Measurements from ENCODE around the gene PRKCA.
A peak's percentile ranks its signal among the peaks of the same experiment; 100 is the strongest.

The PRKCA gene

DNA sequence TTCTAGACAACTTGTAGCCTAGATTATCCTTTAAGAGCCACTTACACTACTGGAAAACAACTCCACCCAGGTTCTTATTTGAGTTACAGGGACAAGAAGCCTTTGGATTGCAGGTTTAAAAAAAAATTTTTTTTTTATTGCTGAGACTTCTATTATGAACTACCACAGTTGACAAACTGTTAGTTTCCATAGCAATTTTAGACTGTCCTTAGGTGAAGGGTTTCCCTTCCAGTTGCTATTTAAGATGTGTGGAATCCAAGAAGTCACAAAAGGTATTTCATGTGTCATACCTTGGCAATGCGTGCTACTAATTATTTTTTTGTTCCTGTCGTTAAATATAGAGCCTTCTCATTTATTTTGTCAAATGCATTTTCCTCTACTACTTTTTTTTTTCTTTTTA lies 253.2 kb downstream of the PRKCA start:
- no peak for DNase-seq

DNA sequence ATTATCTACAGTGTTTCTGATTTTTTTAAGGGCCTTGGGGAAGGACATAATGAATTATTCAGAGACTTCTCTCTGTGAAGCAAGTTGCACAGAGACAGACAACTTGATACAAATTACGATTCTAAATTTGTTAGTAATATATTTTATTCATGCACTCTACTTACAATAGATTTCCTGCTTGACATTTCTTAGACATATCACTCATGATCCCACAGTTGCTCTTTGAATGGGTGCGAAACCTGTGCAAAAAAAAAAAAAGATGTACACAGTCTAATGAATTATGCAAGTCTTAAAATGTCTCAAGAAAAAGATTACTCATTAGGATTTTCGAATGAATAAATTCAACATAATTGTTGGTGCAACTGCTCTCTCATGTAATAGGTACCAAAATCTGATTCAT lies 254.8 kb downstream of the PRKCA start:
- DNase-seq = no peak

DNA sequence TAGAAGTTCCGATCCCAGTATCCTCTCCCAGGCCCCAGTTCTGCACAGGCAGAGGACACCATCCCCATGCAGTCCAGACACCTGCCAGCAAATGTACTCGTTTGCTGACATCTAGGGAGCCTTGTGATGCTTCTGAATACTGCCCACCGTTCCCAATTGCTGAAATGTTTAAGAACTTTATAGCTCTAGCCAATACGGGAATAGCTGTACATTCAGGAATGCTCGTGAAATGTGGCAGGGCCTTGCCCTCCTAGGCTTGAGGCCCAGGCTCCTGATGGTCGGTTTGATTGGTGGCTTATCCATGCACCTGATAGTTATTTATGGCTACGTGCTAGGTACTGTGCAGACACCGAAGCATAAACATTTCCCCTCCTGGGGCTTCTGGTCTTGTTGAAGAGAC lies 255.5 kb downstream of the PRKCA start:
- DNase-seq = no peak

DNA sequence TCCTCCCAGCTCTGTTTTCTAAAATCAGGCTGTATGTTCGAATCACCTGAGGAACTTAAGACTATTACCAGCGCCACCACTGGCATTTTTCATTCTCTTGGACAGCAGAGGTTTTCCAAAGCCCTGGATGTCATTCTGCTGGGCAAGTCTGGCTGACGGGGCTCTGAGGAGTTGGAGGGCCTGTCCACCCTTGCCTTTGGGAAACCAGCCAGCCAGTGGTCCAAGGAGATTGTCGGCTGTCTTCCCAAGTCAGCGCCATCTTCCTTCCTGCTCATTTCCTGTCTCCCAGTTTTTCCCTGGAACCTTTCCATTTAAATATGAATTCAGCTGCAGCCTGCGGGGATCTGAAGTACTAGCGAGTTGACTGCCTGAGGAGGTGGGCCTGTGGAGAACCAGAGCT lies 258.3 kb downstream of the PRKCA start:
- DNase-seq = no peak

DNA sequence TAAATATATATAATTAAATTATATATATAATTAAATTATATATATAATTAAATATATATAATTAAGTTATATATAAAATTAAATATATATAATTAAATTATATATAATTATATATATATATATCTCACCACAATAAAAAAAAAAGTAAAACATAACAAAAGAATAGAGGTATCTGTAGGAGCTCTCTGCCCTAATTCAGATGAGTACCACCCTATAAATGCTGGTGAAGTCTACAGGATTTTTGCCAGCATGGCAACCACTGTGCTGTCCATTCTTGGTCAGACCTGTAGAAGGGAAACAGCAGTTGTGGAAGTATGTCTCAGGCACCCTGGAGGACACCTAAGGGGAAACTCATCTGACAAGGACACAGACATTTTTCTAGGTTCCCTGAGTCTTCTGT lies 259.7 kb downstream of the PRKCA start:
- no peak for DNase-seq

DNA sequence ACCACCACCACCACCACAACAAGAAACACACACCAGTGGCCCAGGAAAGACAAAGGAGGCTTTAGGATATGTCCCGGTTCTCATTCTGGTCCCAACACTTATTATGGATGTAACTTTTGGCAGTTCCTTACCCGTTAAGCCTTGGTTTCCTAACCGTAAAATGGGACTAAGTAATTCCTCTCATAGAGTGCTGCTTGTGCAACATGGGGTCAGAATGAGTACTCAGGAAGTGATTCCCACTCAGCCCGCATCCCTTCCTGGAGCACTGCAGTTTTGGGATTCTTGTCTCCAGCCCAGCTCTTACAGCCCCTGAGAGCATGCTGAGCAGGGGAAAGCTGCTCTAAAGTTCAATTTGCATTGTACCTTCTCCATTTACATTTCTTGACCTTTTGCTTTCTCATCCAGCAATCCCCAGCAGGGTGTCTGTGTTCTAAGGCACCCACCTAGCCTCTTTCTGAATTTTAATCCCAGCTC lies 262.6 kb downstream of the PRKCA start:
- no peak for DNase-seq

DNA sequence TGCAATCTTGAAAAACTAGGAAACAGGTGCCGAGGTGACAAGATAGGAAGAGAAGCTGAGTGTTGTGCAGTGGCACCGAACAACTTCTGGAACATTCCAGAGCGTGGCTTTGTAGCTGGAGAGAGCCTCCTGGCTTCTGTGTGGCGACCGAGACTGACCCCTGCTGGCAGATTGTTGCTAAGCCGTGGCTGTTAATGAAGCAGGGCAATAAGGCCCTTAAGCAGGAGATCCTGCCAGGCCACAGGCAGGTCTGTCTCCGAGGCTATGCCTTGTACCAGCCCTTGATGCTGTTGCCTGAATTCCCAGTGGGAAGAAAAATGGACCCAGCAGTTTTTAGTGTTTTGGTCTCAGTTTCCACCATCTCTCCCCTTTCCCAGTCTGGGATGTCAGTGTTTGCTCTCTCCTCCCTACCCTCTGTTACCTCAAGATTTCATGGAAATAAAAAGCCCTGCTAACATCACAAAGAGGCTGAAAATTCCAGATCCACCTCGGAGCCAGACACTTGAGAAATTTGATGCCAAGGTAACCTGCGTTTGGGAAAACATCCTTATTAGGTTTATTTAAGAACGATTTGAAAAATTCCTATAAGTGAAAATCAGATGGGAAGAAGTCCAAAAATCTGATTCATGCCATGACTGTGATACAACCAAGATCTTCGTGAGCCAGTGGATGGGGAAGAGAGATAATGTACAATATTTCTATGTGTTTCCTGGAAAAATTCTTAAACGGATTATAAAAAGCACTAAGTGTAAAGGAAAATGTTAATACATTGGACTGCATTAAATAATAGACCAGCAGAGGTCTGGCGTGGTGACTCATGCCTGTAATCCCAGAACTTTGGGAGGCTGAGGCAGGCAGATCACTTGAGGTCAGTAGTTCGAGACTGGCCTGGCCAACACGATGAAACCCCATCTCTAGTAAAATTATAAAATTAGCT lies 265.1 kb downstream of the PRKCA start:
- peak; percentile 82 for DNase-seq

DNA sequence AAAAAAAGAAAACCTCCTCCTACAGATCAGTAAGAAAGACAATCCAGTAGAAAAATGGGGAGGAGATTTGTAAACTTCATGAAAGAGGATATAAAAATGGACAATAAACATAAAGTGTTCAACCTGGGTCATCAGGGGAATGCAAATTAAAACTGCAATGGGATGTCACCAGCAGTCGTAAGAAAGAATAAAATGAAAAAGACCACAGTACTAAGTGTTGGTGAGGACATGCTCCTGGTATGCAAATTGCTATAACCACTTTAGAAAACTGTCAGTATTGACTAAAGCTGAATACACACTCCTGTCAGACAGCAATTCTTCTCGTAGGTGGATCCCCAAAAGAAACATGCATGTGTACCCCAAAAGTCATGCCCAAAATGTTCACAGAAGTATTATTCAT lies 267.2 kb downstream of the PRKCA start:
- DNase-seq = no peak

DNA sequence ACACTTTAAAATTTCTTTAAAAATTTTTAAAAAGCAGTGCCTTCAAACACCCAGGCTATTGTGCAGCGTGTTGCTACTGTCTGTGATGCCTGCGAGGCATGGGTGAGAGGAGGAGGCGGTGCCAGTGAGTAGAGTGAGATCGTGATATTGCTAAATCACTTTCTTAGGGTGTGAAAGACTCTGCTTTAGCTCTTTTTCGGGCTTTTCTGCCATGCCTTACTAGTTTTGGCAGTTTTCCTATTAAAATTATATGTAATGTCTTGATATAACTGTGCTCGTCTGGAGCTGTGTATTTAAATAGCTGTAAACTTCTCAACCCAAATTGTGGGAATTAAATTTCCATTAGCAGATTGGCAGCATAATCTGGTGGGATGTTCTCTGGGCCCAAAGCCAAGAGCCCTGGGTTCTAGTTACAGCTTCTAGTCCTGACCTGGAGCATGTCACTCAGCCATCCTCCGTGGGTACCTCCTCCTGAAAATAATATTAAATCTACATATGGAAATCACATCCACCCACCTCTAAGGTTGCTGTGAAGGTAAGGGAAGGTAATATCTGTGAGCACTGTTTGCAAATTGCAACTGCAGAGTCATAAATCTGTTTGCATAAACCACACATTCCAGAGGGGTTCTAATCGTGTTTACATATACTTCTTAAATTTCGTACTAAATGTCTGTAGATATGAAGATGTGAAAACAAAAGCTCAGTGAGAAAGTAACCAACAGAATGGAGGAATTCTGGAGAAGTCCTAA lies 268.2 kb downstream of the PRKCA start:
- no peak for DNase-seq

DNA sequence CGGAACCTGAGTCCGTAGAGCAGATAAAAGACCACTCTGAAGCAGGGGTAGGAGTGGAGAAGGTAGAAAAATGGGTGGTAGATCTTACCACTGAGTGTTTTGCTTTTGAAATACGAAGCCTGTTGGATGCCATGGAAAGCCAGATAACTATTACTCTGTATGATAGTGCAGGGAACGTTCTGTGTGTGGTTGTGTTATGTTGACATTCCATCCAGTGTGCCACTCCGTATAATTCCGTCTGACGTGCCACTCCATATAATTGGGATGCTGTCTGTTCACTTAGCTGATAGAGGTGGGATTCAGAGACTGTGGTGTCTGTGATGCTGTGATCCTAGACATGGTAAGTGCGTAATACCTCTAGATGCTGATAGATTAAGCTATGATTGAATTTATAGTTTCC lies 269.3 kb downstream of the PRKCA start:
- DNase-seq = no peak

DNA sequence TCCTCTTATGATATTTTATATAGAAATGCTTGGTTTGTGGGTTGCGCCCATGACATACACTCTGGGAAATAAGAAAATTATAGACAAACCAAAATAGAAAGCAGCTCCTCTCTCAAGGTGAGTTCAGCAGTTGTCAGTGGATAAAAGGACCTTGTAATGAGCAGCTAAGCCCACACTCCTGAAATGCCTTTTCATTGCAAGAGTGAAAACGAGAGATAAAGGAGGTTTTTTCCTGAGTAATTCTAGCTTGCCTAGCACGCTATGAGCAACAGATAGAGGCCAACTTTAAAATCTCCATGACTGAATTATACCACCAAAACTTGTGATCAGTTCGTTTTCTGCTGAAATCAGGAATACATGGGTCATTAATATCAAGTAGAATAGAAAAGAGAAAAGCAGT lies 270.7 kb downstream of the PRKCA start:
- no peak for DNase-seq

DNA sequence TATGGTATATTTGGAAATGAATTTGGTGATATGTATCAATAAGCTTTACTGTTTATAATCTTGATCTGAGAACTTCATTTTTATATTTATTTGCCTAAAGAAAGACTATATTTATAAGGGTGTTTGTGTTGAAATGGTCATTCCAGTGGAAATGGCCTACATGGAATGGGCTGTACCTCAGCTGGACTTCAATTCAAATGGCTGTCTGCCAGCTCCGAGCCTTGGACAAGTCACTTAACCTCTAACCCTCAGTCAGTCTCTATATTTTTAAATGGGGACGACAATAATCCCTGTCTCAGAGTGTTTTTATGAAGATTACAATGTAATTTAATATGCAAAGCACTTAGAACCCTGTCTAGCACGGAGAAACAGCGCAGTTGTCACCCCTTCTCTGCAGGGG lies 271.7 kb downstream of the PRKCA start:
- no peak for DNase-seq

DNA sequence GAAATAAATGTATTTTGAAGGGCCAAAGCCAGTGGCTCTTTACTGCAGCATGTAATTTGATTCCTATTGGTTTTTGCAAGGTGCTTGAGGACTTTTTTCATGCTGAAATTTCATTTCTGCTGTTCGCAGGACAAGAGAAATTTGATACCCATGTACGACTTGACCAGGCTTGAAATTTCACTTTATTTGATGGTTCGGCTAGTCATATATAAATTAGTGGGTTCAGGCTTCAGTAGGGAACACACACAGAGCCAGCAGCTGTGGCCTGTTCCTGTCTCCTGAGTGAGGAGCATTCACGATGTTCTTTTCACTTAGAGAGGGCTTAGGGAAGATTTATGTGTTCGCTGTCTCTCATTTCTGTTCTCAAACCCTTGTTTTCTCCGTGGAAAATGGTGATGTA lies 274.1 kb downstream of the PRKCA start:
- no peak for DNase-seq

DNA sequence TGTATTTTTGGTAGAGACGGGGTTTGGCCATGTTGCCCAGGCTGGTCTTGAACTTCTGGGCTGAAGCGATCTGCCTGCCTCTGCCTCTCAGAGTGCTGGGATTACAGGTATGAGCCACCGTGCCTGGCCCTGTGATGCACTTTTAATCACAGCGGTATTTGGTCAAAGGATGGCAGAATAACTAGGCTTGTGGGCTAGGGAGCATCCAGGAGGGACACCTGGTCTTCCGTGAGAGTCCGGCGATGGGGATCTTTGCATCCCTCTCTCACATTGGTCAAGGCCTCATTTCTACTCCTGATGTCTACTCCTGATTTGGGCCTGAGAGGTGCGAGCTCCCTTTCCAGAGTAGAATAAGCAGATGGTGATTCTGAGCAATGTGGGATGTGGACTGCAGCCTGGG lies 274.6 kb downstream of the PRKCA start:
- no peak for DNase-seq

DNA sequence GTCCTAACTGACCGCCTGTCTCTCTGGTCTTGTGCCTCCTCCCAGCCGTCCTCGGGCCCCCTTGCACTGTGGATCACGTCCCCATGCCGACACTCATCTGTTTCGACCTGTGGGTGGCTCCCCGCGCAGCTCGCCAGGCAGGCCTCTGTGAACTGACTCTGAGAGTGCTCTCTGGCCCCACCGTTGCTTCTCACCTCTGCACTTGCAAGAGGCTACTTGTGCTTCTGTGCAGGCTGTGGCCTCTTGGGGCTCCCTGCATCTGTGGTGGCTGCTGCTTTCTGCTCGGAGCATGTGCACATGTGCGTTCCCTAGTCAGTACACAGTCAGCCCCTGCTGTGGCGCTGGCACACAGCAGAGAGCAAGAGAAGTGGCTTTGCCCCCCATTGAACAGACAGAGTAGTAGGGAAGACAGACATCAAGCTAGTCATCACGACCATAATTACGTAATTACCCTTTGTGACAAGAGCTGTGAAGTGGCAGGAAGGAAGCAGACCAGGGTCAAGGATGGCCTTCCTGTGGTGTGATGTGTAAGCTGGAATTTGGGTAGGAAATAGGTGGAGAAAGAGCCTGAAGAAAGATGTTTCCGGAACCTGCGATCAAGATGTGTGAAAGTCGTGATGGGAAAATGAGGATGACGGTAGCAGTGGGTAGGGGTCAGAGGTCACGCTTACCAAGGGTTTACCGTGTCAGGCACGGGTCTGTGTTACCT lies 276.5 kb downstream of the PRKCA start:
- DNase-seq = no peak

DNA sequence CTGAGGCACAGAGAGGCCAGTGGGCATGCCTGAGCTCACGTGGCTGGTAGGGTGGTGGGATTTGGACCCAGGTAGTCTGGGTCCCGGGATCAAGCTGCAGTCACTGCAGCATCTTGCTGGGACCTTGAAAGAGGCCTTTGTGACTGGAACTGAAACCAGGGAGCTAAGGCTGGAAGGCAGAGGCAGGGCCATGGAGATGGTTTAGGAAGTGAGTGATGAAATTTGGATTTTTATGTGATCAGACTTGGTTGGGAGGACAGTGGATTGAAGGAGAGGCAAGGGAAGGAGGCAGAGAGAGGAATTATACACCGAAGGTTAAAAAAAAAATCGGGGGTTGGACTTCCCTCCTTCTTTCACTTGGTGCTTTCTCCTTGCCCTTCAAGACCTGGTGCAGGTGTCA lies 277.1 kb downstream of the PRKCA start:
- DNase-seq = no peak

DNA sequence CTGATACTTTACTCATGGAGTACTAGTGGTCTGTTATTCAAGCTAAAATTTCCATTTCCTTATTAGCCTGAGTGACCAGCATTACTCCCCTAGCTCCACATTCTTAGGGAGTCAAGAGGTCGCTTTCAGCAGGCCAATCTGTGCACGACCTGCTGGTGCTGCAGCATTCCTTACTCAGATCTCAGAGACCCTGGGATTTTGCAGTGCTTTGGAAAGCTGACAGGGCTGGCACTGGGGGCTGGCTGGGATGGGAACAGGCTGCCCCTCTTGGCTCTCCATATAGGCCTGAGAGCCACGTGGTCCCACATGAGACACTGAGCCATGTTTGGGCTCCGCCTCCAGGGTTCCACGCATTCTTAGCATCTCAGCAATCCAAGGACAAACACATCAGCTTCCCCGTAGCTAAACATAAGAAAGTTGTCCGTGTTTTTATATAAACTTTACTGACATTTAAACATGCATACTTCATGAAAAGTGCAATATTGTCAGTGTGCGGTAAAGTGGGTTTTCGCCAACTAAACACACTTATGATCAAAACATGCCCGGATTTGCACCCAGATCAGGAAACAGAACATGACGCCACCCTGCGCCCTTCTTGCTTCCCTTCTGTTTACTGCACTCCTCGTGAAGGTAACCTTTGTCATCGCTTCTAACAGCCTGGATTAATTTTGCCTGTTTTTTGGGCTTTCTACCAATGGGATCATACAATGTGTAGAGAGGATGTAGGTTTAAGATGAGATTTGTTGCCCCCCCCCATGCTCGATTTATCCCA lies 278.0 kb downstream of the PRKCA start:
- no peak for DNase-seq

DNA sequence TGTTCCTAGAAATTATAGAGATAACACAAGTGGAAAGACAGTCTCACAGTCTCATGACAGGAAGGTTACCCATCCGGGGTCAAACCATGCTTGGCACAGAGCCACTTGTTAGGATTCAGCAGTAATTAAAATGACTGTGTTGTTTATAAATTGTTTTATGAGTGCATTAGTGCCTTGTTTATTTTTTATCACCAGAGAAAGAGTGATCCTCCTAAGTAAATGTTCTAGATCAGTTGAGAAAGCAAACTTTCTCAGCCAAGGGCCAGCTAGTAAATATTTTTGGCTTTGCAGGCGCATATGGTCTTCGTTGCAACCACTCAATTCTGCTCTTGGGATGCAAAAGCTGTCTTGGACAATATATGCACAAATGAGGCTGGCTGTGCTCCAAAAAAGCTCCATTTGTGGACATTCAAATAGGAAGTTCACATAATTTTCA lies 278.6 kb downstream of the PRKCA start:
- DNase-seq = no peak

DNA sequence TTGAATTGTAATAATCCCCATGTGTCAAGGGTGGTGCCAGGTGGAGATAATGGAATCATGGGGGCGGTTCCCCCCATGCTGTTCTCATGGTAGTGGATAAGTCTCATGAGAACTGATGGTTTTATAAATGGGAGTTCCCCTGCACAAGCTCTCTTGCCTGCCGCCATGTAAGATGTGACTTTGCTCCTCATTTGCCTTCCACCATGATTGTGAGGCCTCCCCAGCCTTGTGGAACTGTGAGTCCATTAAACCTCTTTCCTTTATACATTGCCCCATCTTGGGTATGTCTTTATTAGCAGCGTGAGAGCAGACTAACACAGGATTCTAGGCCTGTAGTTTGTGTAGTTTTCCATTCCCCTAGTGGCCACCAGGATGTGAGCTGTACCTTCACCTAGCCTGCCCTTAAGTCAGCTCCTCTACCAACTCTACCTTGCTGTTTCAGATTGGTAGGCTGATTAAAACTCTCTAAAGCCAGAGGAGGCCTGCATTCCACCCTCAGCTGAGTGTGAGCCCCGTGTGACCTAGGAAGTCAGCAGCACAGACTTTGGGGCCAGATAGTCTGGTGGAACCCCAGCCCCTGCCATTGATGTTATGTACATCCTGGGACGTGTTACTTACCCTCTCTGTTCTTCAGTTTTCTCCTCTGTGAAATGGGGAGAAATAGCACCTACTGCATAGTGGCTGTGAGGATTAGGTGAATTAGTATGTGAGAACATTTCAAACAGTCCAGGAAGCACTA lies 280.1 kb downstream of the PRKCA start:
- DNase-seq = no peak

DNA sequence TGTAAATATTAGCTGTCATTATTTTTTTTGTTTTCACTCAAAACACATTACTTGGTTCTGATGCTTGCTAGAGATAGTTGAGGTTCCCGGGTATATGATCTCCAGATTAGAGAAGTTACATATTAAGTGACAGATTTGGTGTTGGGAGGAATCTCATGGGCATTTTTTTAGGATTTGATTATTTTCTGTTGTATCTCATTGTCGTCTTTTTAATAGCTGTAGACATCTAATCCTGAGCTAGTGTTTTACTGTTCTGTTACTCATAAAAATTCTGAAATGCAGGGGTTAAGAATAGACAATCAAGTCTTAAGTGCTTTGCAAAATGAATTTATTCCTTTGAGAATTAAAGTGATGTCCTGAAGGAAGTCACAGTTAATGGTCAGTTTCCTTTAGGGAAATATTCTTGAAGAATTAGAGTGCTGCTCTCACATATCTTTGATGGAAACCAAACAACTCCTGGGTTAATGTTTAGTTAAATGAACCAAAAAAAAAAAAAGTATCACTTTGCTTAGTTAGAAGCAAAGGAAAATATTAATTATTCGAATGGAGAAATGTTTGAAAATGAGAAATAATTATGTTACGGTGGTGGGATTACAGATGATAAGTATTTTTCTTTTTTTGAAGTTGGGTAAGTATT lies 280.8 kb downstream of the PRKCA start:
- no peak for DNase-seq

DNA sequence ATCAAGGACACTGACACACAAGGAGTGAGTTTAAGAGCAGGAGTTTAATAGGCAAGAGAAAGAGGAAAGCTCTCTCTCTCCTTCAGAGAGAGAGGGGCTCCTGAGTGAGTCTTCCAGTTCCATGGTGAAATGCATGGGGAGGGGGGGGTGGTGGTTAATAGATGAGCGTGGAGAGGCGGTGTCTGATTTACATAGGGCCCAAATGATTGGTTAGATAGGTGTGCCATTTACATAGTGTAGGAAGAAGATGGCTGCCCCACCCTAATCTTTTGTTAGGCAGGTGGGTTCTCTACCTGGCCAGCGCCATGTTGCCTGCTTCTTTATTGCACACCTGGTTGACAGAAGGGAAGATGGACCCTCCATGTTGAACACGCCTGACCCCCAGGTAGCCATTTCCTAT lies 282.5 kb downstream of the PRKCA start:
- DNase-seq = no peak

Data from activated CD4-positive, CD25-positive, alpha-beta regulatory T cell treated with anti-CD3 and anti-CD28 coated beads, Interleukin-2, amount 50 U/mL, for 72 hours (primary cell).